HepG2 (cell line): ENCODE results near the gene ATP8B2. TPM values are rescaled to one million over a fixed set of nuclear protein-coding genes. Genes with fewer than 3 reads are reported as not detected.

ENCODE experiments used
- ATAC-seq: fragments of 200-7000 bp; cut with Tn5 transposase; 3 replicates; pipeline ENCODE4 v1.9.1; 2020; ENCODE audit warnings: mild to moderate bottlenecking, moderate library complexity
- BruUV-seq: library from RNA; stranded (reverse); fragments of 400-500 nt; replicated peaks from 2 replicates; lab custom pipeline; 2021; lab: Mats Ljungman, UMichigan
- CTCF ChIA-PET: fragments of 300-600 bp; formaldehyde crosslinking; extraction: SDS; loops from one replicate; lab custom pipeline; 2021; ENCODE audit warnings: low total read pairs, inconsistent platforms, low intra/inter-chr PET ratio; lab: Yijun Ruan, JAX
- POLR2A ChIA-PET: fragments of 350-600 bp; sonication (Branson Sonifier 250); formaldehyde crosslinking; loops from one replicate; lab custom pipeline; 2020; ENCODE audit warnings: antibody characterized with exemption, inconsistent platforms; lab: Yijun Ruan, JAX
- DNase-seq: peaks from one replicate; pipeline ENCODE4 v3.0.0-alpha.2; 2015; ENCODE audit warnings: low spot score
- FAIRE-seq: peaks from 3 replicates; lab custom pipeline; 2011; peaks lifted over from hg19 to GRCh38; lab: Jason Lieb, UNC
- H2AFZ ChIP-seq: one replicate; pipeline ENCODE4 v1.6.1; 2011; ENCODE audit warnings: low read length, inconsistent platforms
- H3K27ac ChIP-seq: fragments of 300-600 bp; 3 replicates; pipeline ENCODE4 v1.8.0; 2011; ENCODE audit warnings: mixed run types, mild to moderate bottlenecking, mixed read lengths, low read length, inconsistent platforms; ENCODE audit not compliant: insufficient read depth; ENCODE audit errors: extremely low read length
- H3K27me3 ChIP-seq, 2 experiments: fragments of 200-600 bp in 1 of 2; 2 replicates in 1 of 2; 3 replicates in 1 of 2; pipeline versions ENCODE4 v1.6.0 to v1.8.0; 2011; ENCODE audit warnings: low read length in 2 of 2, mild to moderate bottlenecking in 2 of 2, moderate library complexity in 2 of 2, inconsistent platforms in 1 of 2; ENCODE audit not compliant: insufficient read depth in 2 of 2, control insufficient read depth in 1 of 2
- H3K36me3 ChIP-seq, 2 experiments: fragments of 200-600 bp in 1 of 2; replicated peaks in 1 of 2; 2 replicates in 1 of 2; 3 replicates in 1 of 2; pipeline versions ENCODE4 v1.5.1 to v1.8.0; 2011; ENCODE audit warnings: low read length in 2 of 2, inconsistent platforms in 1 of 2; ENCODE audit not compliant: insufficient read depth in 2 of 2, control insufficient read depth in 1 of 2
- H3K4me1 ChIP-seq: 2 replicates; pipeline ENCODE4 v1.5.1; 2012; ENCODE audit warnings: low read length, inconsistent platforms; ENCODE audit not compliant: insufficient read depth
- H3K4me2 ChIP-seq: 2 replicates; pipeline ENCODE4 v1.6.0; 2011; ENCODE audit warnings: low read depth, low read length, inconsistent platforms
- H3K4me3 ChIP-seq, 3 experiments: fragments of 200-600 bp in 1 of 3; sonication (generic), shearing (Covaris generic) in 1 of 3; replicated peaks in 1 of 3; 2 replicates each; pipeline ENCODE4 v1.5.1; 2011 to 2016; ENCODE audit warnings: low read length in 3 of 3, inconsistent platforms in 2 of 3, low read depth in 2 of 3, mild to moderate bottlenecking in 2 of 3, control low read depth in 1 of 3, mixed read lengths in 1 of 3; ENCODE audit not compliant: insufficient read depth in 1 of 3
- H3K79me2 ChIP-seq: one replicate; pipeline ENCODE4 v1.6.1; 2011; ENCODE audit warnings: low read length, inconsistent platforms; ENCODE audit not compliant: insufficient read depth
- H3K9ac ChIP-seq: 2 replicates; pipeline ENCODE4 v1.6.0; 2011; ENCODE audit warnings: mild to moderate bottlenecking, low read depth, low read length, inconsistent platforms; ENCODE audit not compliant: insufficient read depth
- H3K9me3 ChIP-seq: 2 replicates; pipeline ENCODE4 v1.5.1; 2012; ENCODE audit warnings: mild to moderate bottlenecking, low read length
- H4K20me1 ChIP-seq: 2 replicates; pipeline ENCODE4 v1.6.0; 2011; ENCODE audit warnings: inconsistent platforms, mild to moderate bottlenecking, low read length, moderate library complexity; ENCODE audit not compliant: insufficient read depth
- CEBPB ChIP-seq: IDR thresholded peaks from 2 replicates; pipeline ENCODE4 v1.6.1; 2011; ENCODE audit warnings: low read depth, low read length, improper control_type of control experiment, borderline replicate concordance
- ELK4 ChIP-seq: sonication (generic); formaldehyde crosslinking; IDR thresholded peaks from 2 replicates; pipeline ENCODE4 v1.9.0; 2021; ENCODE audit warnings: missing genetic modification reagents, borderline replicate concordance
- ZFP1 ChIP-seq: IDR thresholded peaks from 2 replicates; pipeline ENCODE4 v1.6.1; 2016
- ZNF235 ChIP-seq: sonication (generic); formaldehyde crosslinking; IDR thresholded peaks from 2 replicates; pipeline ENCODE4 v1.8.1; 2023; ENCODE audit warnings: mild to moderate bottlenecking, missing genetic modification reagents, borderline replicate concordance
- WGBS: methylation state at CpG from one replicate; pipeline ENCODE4 v1.1.6; 2017; ENCODE audit warnings: low lambda C conversion rate; 5-methylcytosine and 5-hydroxymethylcytosine counted together
- in situ Hi-C: cut with HindIII; loops from 2 replicates; pipeline ENCODE4 v1.10.0; 2017; ENCODE audit warnings: low pct_unique_long_range_greater_than_20kb; ENCODE audit not compliant: extremely low pct_ligation_motif_present
- intact Hi-C: fragments of 100-400 bp; cut with micrococcal nuclease; formaldehyde crosslinking; loops from one replicate; pipeline ENCODE4 v1.10.0; 2022; ENCODE audit not compliant: unreplicated experiment
- polyA plus RNA-seq, 8 experiments: library from polyadenylated mRNA; depleted of rRNA in 3 of 8; stranded (reverse) in 7 of 8; unstranded in 1 of 8; fragments of >200 nt; fragmentation: Illumina TruSeq in 4 of 8; extraction: Trizol in 4 of 8; gene quantifications; 2 replicates each; pipeline versions ENCODE4 v1.2.1 to v1.2.3, GENCODE V29; 2011 to 2016; ENCODE audit warnings: low read depth in 4 of 8, missing spikeins in 1 of 8, mixed read lengths in 1 of 8; ENCODE audit not compliant: insufficient read depth in 1 of 8
- total RNA-seq, 5 experiments: library from RNA; depleted of rRNA; stranded (reverse); fragments of >200 nt; fragmentation: Illumina TruSeq; extraction: Trizol; gene quantifications; 2 replicates each; pipeline ENCODE4 v1.2.3, GENCODE V29; 2016; ENCODE audit warnings: low read depth in 1 of 5
- TF ChIP-seq, protein P1 (sequence below): sonication (generic); formaldehyde crosslinking; IDR thresholded peaks from 2 replicates; pipeline ENCODE4 v1.5.0; 2020; ENCODE audit warnings: mild to moderate bottlenecking, low read depth, missing genetic modification reagents, borderline replicate concordance

The ATP8B2 gene
- total and polyA plus RNA-seq, 2 of the 13 experiments (the other 11 are each of a cell fraction or from before 2014, with no cell fraction given) = 20.4 to 39.3 TPM

DNA sequence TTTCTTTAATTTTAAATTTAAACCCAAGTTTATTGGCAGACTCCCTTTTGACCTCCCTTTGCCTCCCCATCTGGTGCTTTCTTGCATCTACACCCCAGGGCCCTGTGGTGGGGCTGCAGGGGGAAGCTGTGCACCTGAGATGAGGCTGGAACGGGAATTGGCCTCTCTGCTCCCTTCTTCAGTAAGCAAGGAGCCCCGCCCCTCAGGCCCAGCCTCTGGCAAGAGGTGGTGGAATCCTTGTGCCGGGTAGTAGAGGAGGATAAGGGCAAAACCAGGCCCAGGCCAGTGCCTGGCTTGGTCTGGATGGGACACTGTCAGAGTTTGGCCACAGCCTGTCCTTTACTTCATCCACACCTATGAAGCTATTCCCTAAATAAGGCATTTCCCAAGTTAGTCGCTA is 25.1 kb downstream of the ATP8B2 start:
- Histone ChIP-seq H3K4me3 (no peak overlapping the region), H3K4me2 (no peak overlapping the region), H3K9me3 (no peaks in the 10 kb centered on the region), H3K79me2 (no peaks in the 10 kb centered on the region), H4K20me1 (no peaks in the 10 kb centered on the region), H3K36me3 (peaks cover 11 to 26% of the 10 kb centered on the region in 2 experiments; a peak in 4 of 5 replicates), H3K4me1 (peaks cover 43% of the 10 kb centered on the region), H3K9ac (no peak overlapping the region), H3K27me3 (no peaks in the 10 kb centered on the region; a peak in 1 of 5 replicates), H2AFZ (no peak overlapping the region), H3K27ac (no peak overlapping the region)
- TF ChIP-seq ZFP1 (CRISPR knock-in tag) (no peak), ELK4 (no peak), CEBPB (no peak), ZNF235 (CRISPR knock-in tag) (no peak)
- TF ChIP-seq, protein P1, sequence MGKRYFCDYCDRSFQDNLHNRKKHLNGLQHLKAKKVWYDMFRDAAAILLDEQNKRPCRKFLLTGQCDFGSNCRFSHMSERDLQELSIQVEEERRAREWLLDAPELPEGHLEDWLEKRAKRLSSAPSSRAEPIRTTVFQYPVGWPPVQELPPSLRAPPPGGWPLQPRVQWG = no peak
- TSS peak; percentile 60 for BruUV-seq
- ChIA-PET POLR2A (interaction anchor here (1.4 kb wide), 1 partner anchor 24 kb away, joined by 6 read pairs; no protein-coding TSS in a partner anchor), CTCF (no interaction called here)
- ATAC-seq = no peak
- WGBS = 81% methylated on average over 4 of the region's 4 CpGs
- no peak for FAIRE-seq
- no peak for DNase-seq
- in situ Hi-C loops (no loop called here), intact Hi-C loops (loop anchor here (10.0 kb wide), 2 partner anchors 54 to 94 kb away; partner anchors contain the start of gene IL6R)
